NCI-H146 (cell line): ENCODE measurements around the gene EXOC2.
"Not testable (repeated sequence)": the region's sequence is repeated elsewhere in the genome, so short reads cannot be mapped to it uniquely, and the experiment has no call there.

ENCODE experiments used
- DNase-seq: peaks from one replicate; lab custom pipeline; 2025; lab: John Stamatoyannopoulos, UW

The EXOC2 gene

GRCh38 chr6:680666-681340 lies 12.1 kb downstream of the EXOC2 start:
- no peak for DNase-seq

- no peak for DNase-seq
Observed at GRCh38 chr6:680251-680650, 12.7 kb downstream of the EXOC2 start.

DNA sequence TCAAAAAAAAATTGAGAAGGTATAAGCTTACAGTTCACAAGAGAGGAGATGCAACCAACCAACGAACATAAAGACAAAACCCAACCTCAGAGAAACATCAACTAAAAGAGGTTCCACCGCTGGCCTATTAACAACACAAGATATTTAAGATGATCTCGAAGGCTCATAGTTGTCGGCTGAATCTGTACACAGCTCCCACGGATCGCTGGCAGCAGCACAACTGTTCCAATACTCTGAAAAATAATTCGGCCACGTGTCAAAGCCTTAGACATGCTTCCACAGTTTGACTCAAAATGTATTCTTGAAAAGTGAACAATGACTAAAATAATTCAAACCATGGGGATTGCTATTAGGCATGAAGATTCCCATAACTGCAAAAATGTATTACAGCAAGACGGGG lies 13.7 kb downstream of the EXOC2 start:
- no peak for DNase-seq

- DNase-seq: no peak
Observed at GRCh38 chr6:678520-678919, 14.4 kb downstream of the EXOC2 start.

DNA sequence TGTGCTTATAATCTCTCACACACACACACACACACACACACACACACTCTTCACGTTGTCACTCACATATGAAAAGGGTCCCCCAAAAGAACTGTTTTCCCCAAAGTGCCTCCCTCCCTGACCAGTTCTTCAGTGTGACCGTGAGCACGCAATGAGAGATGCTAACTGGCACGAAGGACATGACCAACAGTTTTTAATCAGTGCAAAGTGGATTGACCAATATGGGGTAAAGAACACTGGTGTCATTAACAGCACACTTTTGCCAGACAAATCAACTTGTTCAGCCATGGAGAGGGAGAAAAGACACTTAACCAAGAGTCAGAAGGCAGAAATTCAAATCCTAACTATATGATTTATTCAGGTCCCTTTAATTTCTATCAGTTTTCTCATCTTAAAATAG lies 15.0 kb downstream of the EXOC2 start:
- DNase-seq: no peak

- no peak for DNase-seq
Observed at GRCh38 chr6:674956-675355, 18.0 kb downstream of the EXOC2 start.

DNA sequence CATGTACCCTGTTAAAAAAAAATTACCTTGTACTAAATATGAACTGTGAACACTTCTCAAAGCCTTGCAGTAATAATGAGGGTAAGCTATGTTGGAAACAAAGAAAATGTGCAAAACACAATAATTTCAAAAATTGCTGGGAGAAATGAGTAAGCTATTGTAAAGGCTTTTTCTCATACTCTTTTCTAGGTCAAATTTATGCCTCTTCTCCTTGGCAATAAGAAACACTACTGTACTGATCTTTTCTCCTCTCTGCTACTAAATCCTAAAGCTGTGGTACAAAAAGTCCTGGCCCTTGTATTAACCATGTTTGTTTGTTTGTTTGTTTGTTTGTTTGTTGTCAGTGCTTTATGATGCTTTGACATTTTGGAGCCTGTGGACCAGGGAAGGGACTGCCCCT lies 18.5 kb downstream of the EXOC2 start:
- DNase-seq: no peak

- DNase-seq: no peak
Observed at GRCh38 chr6:667253-667927, 25.5 kb downstream of the EXOC2 start.

GRCh38 chr6:665403-666267 lies 27.3 kb downstream of the EXOC2 start:
- no peak for DNase-seq

DNA sequence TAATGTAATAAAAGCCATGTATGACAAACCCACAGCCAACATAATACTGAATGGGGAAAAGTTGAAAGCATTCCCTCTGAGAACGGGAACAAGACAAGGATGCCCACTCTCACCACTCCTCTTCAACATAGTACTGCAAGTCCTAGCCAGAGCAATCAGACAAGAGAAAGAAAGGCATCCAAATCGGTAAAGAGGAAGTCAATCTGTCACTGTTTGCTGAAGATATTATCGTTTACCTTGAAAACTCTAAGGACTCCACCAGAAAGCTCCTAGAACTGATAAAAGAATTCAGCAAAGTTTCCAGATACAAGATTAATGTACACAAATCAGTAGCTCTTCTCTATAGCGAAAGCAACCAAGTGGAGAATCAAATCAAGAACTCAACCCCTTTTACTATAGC lies 29.2 kb downstream of the EXOC2 start:
- DNase-seq: not testable (repeated sequence)

DNA sequence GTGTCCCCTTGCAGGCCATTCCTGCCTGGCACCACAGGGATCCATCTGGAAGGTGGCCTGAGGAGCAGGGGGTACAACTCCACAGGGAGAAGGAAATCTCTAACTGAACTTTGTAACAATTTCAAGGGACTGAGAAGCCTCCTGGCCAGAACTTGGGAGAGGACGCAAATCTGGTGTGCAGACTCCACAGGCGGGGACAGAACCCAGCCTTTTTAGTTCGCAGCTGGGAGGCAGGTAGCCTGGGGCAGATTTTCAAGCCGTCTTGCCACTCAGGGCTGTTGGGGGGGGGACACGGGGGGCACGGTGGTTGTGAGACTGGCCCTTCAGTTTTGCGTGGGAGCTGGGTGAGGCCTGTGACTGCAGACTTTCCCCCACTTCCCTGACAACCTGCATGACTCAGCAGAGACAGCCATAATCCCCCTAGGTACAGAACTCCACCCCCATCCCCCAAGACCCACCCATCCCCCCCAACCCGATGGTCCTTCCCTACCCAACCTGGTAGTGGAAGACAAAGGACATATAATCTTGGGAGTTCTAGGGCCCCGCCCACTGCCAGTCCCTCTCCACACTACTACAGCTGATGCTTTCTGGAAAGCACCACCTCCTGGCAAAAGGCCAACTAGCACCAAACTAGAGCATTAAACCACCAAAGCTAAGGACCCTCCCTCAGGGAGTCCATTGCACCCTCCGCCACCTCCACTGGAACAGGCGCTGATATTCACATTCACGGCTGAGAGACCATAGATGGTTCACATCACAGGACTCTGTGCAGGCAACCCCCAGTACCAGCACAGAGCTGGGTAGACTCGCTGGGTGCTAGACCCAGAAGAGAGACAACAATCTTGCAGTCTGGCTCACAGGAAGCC lies 33.0 kb downstream of the EXOC2 start:
- no peak for DNase-seq

- no peak for DNase-seq
Observed at GRCh38 chr6:658244-658643, 34.7 kb downstream of the EXOC2 start.

- no peak for DNase-seq
Observed at GRCh38 chr6:657743-658142, 35.2 kb downstream of the EXOC2 start.

DNA sequence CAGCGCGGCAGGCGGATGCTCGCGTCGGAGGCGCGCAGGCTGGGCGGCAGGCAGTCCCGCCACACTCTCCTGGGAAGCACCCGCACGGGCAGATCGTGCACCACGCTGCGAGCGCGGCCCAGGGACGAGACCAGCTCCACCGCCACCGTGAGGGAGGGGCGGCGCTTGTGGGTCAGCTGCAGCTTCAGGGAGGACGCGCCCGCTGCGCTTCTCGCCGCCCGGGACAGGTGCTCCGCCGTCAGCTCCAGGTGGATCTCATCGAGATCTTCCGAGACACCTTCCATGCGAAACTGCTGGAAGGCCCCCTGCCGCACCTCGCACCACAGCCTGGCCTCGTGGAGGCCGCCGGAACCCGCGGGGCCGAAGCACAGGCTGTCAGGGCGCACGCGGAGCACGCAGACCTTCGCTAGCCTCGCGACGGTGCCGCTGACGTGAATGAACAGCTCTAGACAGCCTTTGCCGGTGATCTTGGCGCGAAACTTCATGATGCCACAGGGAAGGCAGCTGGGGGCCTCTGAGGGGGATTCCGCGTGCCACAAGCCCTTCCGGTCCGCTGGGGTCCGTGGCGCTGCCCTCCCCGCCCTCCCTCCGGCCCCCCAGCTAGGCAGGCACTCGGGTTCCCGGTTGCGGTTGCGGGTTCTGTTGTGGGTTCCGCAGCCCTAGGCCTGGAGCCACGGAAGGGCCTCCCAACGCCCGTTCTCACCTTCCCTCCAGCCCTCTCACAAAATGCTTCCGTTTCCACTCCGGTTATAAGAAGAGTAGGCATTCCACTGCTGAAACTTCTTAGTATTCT lies 36.3 kb downstream of the EXOC2 start, which contains the start of gene HUS1B:
HUS1B (minus strand) TSS at position 641 of the 793 bp plus-strand sequence; CDS start at position 485, 156 bp downstream.
- no peak for DNase-seq

GRCh38 chr6:654136-654535 lies 38.8 kb downstream of the EXOC2 start:
- DNase-seq: no peak

- DNase-seq: no peak
Observed at GRCh38 chr6:652865-653264, 40.1 kb downstream of the EXOC2 start.

- no peak for DNase-seq
Observed at GRCh38 chr6:650098-650497, 42.8 kb downstream of the EXOC2 start.

DNA sequence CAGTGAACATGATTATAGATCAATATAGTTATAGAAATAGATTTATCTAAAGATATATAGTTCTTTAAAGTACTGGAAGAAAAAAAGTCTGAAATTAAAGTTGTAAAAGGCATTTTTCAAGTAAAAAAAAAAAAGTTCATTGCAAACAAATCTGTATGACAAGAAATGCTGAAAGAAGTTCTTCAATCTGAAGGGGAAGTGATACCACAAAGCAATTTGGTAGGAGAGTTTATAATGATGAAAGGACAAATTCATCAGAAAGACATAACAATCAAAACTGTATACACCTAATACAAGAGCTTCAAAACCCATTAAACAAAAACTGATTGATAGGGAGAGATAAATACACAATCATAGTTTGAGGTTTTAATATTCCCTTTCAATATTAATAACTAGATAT lies 50.1 kb downstream of the EXOC2 start:
- DNase-seq: no peak

GRCh38 chr6:641225-641985 lies 51.5 kb downstream of the EXOC2 start:
- no peak for DNase-seq

- DNase-seq: no peak
Observed at GRCh38 chr6:636488-636887, 56.5 kb downstream of the EXOC2 start.
